ENCODE data around the gene LGALS3.
A peak's percentile ranks its signal among the peaks of the same experiment; 100 is the strongest.

LGALS3 gene

GRCh38 chr14:55114720-55115119, 14.3 kb upstream of the LGALS3 start:
- DNase-seq (ENCODE audit: low read depth), result no peak
- no peak for TF ChIP-seq CTCF (IDR thresholded peaks at IDR 0.05; ENCODE audit: low read length, missing control alignments)
- H3K4me3 ChIP-seq (replicated peaks; ENCODE audit: low read depth, low read length), result no peak overlapping the region

GRCh38 chr14:55115460-55115859, 13.6 kb upstream of the LGALS3 start:
- TF ChIP-seq CTCF (IDR thresholded peaks at IDR 0.05; ENCODE audit: low read length, missing control alignments), result no peak
- H3K4me3 ChIP-seq (replicated peaks; ENCODE audit: low read depth, low read length), result no peak overlapping the region
- no peak for DNase-seq (ENCODE audit: low read depth)

GRCh38 chr14:55115861-55116245, 13.2 kb upstream of the LGALS3 start:
- H3K4me3 ChIP-seq (replicated peaks; ENCODE audit: low read depth, low read length), result no peak overlapping the region
- no peak for DNase-seq (ENCODE audit: low read depth)
- TF ChIP-seq CTCF (IDR thresholded peaks at IDR 0.05; ENCODE audit: low read length, missing control alignments), result no peak

GRCh38 chr14:55116246-55117030, 12.6 kb upstream of the LGALS3 start:
- no peak for TF ChIP-seq CTCF (IDR thresholded peaks at IDR 0.05; ENCODE audit: low read length, missing control alignments)
- no peak for DNase-seq (ENCODE audit: low read depth)
- H3K4me3 ChIP-seq (replicated peaks; ENCODE audit: low read depth, low read length), result no peak overlapping the region

- TF ChIP-seq CTCF (IDR thresholded peaks at IDR 0.05; ENCODE audit: low read length, missing control alignments), result no peak
- peak; percentile 80 for DNase-seq (ENCODE audit: low read depth)
- no peak overlapping the region for H3K4me3 ChIP-seq (replicated peaks; ENCODE audit: low read depth, low read length)
Measured at GRCh38 chr14:55117803-55118441, 11.1 kb upstream of the LGALS3 start.

- TF ChIP-seq CTCF (IDR thresholded peaks at IDR 0.05; ENCODE audit: low read length, missing control alignments), result no peak
- DNase-seq (ENCODE audit: low read depth), result peak; percentile 39
- no peak overlapping the region for H3K4me3 ChIP-seq (replicated peaks; ENCODE audit: low read depth, low read length)
Measured at GRCh38 chr14:55118761-55119160, 10.3 kb upstream of the LGALS3 start.
